ENCODE results near the gene SLC10A7.

SLC10A7 gene

GRCh38 chr4:146506272-146506671, 15.5 kb downstream of the SLC10A7 start:
- H3K27me3 ChIP-seq (ENCODE audit: control insufficient read depth, low read length): no peaks in the 10 kb centered on the region
- TF ChIP-seq, protein P1, sequence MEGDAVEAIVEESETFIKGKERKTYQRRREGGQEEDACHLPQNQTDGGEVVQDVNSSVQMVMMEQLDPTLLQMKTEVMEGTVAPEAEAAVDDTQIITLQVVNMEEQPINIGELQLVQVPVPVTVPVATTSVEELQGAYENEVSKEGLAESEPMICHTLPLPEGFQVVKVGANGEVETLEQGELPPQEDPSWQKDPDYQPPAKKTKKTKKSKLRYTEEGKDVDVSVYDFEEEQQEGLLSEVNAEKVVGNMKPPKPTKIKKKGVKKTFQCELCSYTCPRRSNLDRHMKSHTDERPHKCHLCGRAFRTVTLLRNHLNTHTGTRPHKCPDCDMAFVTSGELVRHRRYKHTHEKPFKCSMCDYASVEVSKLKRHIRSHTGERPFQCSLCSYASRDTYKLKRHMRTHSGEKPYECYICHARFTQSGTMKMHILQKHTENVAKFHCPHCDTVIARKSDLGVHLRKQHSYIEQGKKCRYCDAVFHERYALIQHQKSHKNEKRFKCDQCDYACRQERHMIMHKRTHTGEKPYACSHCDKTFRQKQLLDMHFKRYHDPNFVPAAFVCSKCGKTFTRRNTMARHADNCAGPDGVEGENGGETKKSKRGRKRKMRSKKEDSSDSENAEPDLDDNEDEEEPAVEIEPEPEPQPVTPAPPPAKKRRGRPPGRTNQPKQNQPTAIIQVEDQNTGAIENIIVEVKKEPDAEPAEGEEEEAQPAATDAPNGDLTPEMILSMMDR (IDR thresholded peaks at IDR 0.05; ENCODE audit: low read depth, low read length, poor library complexity, severe bottlenecking): no peak
- TF ChIP-seq EZH2phosphoT487 (IDR thresholded peaks at IDR 0.05; ENCODE audit: borderline replicate concordance, low read length): no peak
- H3K36me3 ChIP-seq (ENCODE audit: control insufficient read depth, low read length): peaks cover 16% of the 10 kb centered on the region
- H3K4me3 ChIP-seq (ENCODE audit: low read length): no peak overlapping the region
- H4K20me1 ChIP-seq (ENCODE audit: control insufficient read depth, insufficient read depth, low read depth, low read length): no peaks in the 10 kb centered on the region
- no peaks in the 10 kb centered on the region for H3K9me3 ChIP-seq (ENCODE audit: control insufficient read depth, insufficient read depth, low read length)
- no peaks in the 10 kb centered on the region for H3K79me2 ChIP-seq (ENCODE audit: control insufficient read depth, low read length)
- H3F3A ChIP-seq (ENCODE audit: control insufficient read depth, insufficient read depth): no peaks in the 10 kb centered on the region
- no peak overlapping the region for H3K27ac ChIP-seq (ENCODE audit: low read depth, low read length)
- no peaks in the 10 kb centered on the region for H3K4me1 ChIP-seq (ENCODE audit: control insufficient read depth, low read length)
- H3K9me2 ChIP-seq (replicated peaks; ENCODE audit: control insufficient read depth, low read length): no peaks in the 10 kb centered on the region
- no peak overlapping the region for H3K4me2 ChIP-seq (ENCODE audit: low read length)

DNA sequence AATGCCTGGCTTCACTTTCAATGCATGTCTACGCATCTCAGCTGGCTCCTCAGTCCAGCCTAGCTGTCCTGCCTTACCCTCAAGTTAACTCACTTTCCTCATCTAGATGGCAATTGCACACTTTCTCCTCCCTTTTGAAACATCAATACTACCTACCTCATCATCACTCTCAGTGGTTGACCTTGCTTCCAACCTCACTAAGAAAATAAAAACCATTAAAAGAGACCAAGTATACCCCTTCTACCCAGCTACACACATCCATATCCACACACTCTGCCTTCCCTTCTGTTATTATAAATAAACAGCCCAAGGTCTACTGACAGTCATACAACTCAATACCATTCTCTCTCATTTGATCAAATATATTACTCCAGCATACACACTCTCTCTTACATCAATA, 21.5 kb downstream of the SLC10A7 start:
- no peaks in the 10 kb centered on the region for H3K27me3 ChIP-seq (ENCODE audit: control insufficient read depth, low read length)
- no peaks in the 10 kb centered on the region for H3K4me1 ChIP-seq (ENCODE audit: control insufficient read depth, low read length)
- TF ChIP-seq, protein P1 (IDR thresholded peaks at IDR 0.05; ENCODE audit: low read depth, low read length, poor library complexity, severe bottlenecking): no peak
- no peak for TF ChIP-seq EZH2phosphoT487 (IDR thresholded peaks at IDR 0.05; ENCODE audit: borderline replicate concordance, low read length)
- no peaks in the 10 kb centered on the region for H3K9me3 ChIP-seq (ENCODE audit: control insufficient read depth, insufficient read depth, low read length)
- no peak overlapping the region for H3K27ac ChIP-seq (ENCODE audit: low read depth, low read length)
- H3F3A ChIP-seq (ENCODE audit: control insufficient read depth, insufficient read depth): no peaks in the 10 kb centered on the region
- peaks cover 15% of the 10 kb centered on the region for H3K36me3 ChIP-seq (ENCODE audit: control insufficient read depth, low read length)
- H3K9me2 ChIP-seq (replicated peaks; ENCODE audit: control insufficient read depth, low read length): no peaks in the 10 kb centered on the region
- no peak overlapping the region for H3K4me3 ChIP-seq (ENCODE audit: low read length)
- H3K79me2 ChIP-seq (ENCODE audit: control insufficient read depth, low read length): no peaks in the 10 kb centered on the region
- no peak overlapping the region for H3K4me2 ChIP-seq (ENCODE audit: low read length)
- no peaks in the 10 kb centered on the region for H4K20me1 ChIP-seq (ENCODE audit: control insufficient read depth, insufficient read depth, low read depth, low read length)

DNA sequence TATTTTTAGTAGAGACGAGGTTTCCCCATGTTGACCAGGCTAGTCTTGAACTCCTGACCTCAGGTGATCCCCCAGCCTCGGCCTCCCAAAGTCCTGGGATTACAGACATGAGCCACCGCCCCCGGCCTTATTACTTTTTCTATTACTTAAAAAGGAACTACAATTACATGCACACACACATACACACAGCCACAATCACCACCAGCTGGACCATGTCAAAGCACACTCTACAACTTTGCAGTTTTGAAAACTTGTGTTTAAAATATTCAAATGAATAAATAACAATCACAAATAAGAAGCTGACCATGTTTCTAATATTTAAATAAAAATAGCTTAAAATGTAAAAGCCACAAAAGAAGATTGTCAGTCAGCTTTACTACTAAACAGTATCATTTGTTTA, 23.4 kb downstream of the SLC10A7 start:
- TF ChIP-seq, protein P1 (IDR thresholded peaks at IDR 0.05; ENCODE audit: low read depth, low read length, poor library complexity, severe bottlenecking): no peak
- no peak for TF ChIP-seq EZH2phosphoT487 (IDR thresholded peaks at IDR 0.05; ENCODE audit: borderline replicate concordance, low read length)
- Histone ChIP-seq H3K4me2 (ENCODE audit: low read length) (no peak overlapping the region), H3K4me1 (ENCODE audit: control insufficient read depth, low read length) (no peaks in the 10 kb centered on the region), H3K79me2 (ENCODE audit: control insufficient read depth, low read length) (no peaks in the 10 kb centered on the region), H3K4me3 (ENCODE audit: low read length) (no peak overlapping the region), H3K27ac (ENCODE audit: low read depth, low read length) (no peak overlapping the region), H3K36me3 (ENCODE audit: control insufficient read depth, low read length) (peaks cover 15% of the 10 kb centered on the region), H3F3A (ENCODE audit: control insufficient read depth, insufficient read depth) (no peaks in the 10 kb centered on the region), H3K27me3 (ENCODE audit: control insufficient read depth, low read length) (no peaks in the 10 kb centered on the region), H4K20me1 (ENCODE audit: control insufficient read depth, insufficient read depth, low read depth, low read length) (no peaks in the 10 kb centered on the region), H3K9me2 (replicated peaks; ENCODE audit: control insufficient read depth, low read length) (no peaks in the 10 kb centered on the region), H3K9me3 (ENCODE audit: control insufficient read depth, insufficient read depth, low read length) (no peaks in the 10 kb centered on the region)

GRCh38 chr4:146495269-146495668, 26.5 kb downstream of the SLC10A7 start:
- Histone ChIP-seq H3K27ac (ENCODE audit: low read depth, low read length) (no peak overlapping the region), H4K20me1 (ENCODE audit: control insufficient read depth, insufficient read depth, low read depth, low read length) (no peaks in the 10 kb centered on the region), H3K4me1 (ENCODE audit: control insufficient read depth, low read length) (no peaks in the 10 kb centered on the region), H3K27me3 (ENCODE audit: control insufficient read depth, low read length) (no peaks in the 10 kb centered on the region), H3K4me3 (ENCODE audit: low read length) (no peak overlapping the region), H3F3A (ENCODE audit: control insufficient read depth, insufficient read depth) (no peaks in the 10 kb centered on the region), H3K9me2 (replicated peaks; ENCODE audit: control insufficient read depth, low read length) (no peaks in the 10 kb centered on the region), H3K4me2 (ENCODE audit: low read length) (no peak overlapping the region), H3K79me2 (ENCODE audit: control insufficient read depth, low read length) (no peaks in the 10 kb centered on the region), H3K36me3 (ENCODE audit: control insufficient read depth, low read length) (no peaks in the 10 kb centered on the region), H3K9me3 (ENCODE audit: control insufficient read depth, insufficient read depth, low read length) (no peaks in the 10 kb centered on the region)
- no peak for TF ChIP-seq EZH2phosphoT487 (IDR thresholded peaks at IDR 0.05; ENCODE audit: borderline replicate concordance, low read length)
- TF ChIP-seq, protein P1 (IDR thresholded peaks at IDR 0.05; ENCODE audit: low read depth, low read length, poor library complexity, severe bottlenecking): no peak

All from DOHH2 (cell line).